GM12872 (cell line): Measurements from ENCODE around the gene HCFC1R1.

Experiments
- CTCF ChIP-seq: IDR thresholded peaks from 3 replicates; pipeline ENCODE4 v1.5.1; 2011; ENCODE audit warnings: low read depth, mild to moderate bottlenecking, low read length, moderate library complexity; ENCODE audit not compliant: insufficient read depth

The HCFC1R1 gene

GRCh38 chr16:3058139-3059030, 34.6 kb upstream of the HCFC1R1 start:
- no peak for TF ChIP-seq CTCF

GRCh38 chr16:3057181-3058138, 33.7 kb upstream of the HCFC1R1 start:
- TF ChIP-seq CTCF, result no peak

- no peak for TF ChIP-seq CTCF
These were observed 32.8 kb upstream of the HCFC1R1 start for GRCh38 chr16:3056336-3057180.

- no peak for TF ChIP-seq CTCF
These were observed 31.4 kb upstream of the HCFC1R1 start for GRCh38 chr16:3054965-3055733.

- TF ChIP-seq CTCF, result no peak
These were observed 27.8 kb upstream of the HCFC1R1 start for GRCh38 chr16:3051494-3051893.

- TF ChIP-seq CTCF, result no peak
These were observed 27.3 kb upstream of the HCFC1R1 start for GRCh38 chr16:3051009-3051408.
